HG03280 (cell line): ENCODE data around the gene WDR62.

Experiments
- ATAC-seq: cut with Tn5 transposase; IDR thresholded peaks from one replicate; pipeline ENCODE4 v1.9.1; 2021; ENCODE audit warnings: mild to moderate bottlenecking, moderate library complexity; ENCODE audit not compliant: unreplicated experiment

The WDR62 gene

GRCh38 chr19:36054733-36055686 lies at the start of gene WDR62:
Gene WDR62, plus strand, starts transcription at chr19:36054897. Its CDS starts 75 bp downstream, at chr19:36054972.
- peak; percentile 77 for ATAC-seq

DNA sequence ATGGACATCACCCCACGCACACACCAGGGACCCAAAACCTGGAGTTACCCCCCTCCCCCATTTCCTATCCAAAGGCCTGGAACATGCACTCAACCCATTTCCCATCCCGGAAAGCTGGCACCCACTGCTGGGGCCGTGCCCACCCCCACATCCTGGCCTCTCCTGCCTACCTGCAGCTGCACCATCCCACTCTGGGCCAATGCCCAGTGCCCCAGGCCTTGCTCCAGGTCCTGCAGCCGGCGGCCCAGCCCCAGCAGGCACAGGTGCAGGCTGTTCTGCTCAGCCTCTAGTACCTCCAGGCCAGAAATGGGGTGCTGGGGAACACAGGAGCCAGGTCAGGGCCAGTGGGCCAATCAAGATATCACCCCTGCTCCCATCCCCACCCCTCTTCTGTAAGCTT lies 47.7 kb upstream of the WDR62 start:
- no peak for ATAC-seq

- ATAC-seq, result no peak
Measured at GRCh38 chr19:36008336-36008978, 46.2 kb upstream of the WDR62 start, which contains the start of gene SYNE4. Gene SYNE4, minus strand, starts transcription at chr19:36008813. Its CDS starts 132 bp downstream, at chr19:36008681.

DNA sequence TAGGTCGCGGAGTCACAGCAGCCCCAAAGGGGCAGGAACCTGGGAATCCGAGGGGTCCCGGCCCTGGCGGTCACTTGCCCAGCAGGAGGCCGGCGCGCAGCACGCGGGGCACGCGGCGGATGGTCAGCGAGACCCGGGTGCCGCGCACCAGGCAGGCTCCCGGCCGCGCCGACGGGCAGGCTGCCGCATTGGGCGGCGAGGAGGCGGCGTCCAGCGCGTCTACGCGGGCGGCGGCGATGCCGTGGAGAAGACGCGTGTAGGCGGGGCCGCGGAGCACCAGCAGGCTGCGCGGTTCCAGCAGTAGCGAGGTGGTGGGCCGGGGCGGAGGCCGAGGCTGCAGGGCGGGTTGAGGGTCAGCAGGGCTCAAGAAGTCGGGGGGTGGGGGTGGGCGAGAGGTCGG lies 45.5 kb upstream of the WDR62 start:
- no peak for ATAC-seq

DNA sequence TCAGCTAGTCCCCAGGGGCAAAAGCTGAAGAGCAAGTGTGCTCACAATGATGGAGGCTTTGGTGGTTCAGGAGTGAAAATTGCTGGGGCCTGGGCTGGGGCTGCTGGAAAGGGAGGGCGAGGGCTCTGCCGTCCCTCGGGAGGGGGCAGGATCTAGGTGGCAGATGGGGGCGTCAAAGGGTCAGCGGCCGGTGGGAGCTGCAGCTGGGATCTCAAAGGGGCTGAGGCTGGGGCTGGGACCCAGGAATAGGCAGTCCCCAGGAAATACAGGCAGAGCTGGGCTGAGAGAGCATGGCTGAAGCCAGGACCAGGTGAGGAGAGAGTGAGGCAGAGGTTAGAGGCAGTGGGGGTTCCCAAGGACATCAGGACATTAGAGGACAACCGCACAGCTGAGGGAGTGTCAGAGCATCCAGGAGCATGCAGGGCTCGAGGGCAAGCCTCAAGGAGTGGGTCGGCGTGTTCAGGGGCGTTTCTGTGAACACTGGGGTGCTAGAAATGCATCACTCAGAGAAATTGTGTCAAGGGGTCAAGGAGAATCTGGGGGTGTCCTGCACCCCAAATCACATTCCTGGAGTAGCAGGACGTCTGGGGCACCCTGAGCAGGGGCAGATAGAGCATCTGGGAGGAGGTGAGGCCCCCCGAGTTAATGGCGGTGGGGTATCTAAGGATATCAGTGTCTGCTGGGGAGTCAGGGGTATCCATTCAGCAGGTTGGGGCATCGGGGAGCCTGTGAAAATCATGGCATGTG lies 44.9 kb upstream of the WDR62 start:
- no peak for ATAC-seq

- no peak for ATAC-seq
Measured at GRCh38 chr19:36010402-36010801, 44.3 kb upstream of the WDR62 start.

- ATAC-seq, result no peak
Measured at GRCh38 chr19:36013280-36014011, 41.3 kb upstream of the WDR62 start.

GRCh38 chr19:36014012-36014924 lies 40.4 kb upstream of the WDR62 start, which contains the start of gene ALKBH6:
Gene ALKBH6, minus strand, starts transcription at chr19:36014213. Its CDS starts 816 bp downstream, at chr19:36013397.
- ATAC-seq, result peak; percentile 97

- ATAC-seq, result no peak
Measured at GRCh38 chr19:36019061-36019670, 35.5 kb upstream of the WDR62 start.

DNA sequence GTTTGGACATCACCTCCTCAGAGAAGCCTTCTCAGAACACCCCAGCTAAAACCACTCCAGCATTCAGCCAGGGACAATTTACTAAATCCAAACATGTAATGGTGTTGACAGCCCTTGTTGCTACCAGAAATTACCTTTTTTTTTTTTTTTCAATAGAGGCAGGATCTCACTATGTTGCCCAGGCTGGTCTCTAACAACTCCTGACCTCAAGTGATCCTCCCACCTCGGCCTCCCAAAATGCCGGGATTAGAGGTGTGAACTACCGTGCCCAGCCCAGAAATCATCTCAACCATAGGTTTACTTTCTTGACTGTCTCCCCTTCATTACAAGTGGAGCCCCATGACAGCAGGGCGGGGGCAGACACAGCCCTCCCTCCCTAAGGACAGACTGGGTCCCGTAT lies 31.3 kb upstream of the WDR62 start:
- ATAC-seq, result no peak

GRCh38 chr19:36025541-36025940 lies 29.2 kb upstream of the WDR62 start:
- ATAC-seq, result no peak

- ATAC-seq, result no peak
Measured at GRCh38 chr19:36026091-36026876, 28.4 kb upstream of the WDR62 start.

- ATAC-seq, result no peak
Measured at GRCh38 chr19:36027696-36028095, 27.0 kb upstream of the WDR62 start.

DNA sequence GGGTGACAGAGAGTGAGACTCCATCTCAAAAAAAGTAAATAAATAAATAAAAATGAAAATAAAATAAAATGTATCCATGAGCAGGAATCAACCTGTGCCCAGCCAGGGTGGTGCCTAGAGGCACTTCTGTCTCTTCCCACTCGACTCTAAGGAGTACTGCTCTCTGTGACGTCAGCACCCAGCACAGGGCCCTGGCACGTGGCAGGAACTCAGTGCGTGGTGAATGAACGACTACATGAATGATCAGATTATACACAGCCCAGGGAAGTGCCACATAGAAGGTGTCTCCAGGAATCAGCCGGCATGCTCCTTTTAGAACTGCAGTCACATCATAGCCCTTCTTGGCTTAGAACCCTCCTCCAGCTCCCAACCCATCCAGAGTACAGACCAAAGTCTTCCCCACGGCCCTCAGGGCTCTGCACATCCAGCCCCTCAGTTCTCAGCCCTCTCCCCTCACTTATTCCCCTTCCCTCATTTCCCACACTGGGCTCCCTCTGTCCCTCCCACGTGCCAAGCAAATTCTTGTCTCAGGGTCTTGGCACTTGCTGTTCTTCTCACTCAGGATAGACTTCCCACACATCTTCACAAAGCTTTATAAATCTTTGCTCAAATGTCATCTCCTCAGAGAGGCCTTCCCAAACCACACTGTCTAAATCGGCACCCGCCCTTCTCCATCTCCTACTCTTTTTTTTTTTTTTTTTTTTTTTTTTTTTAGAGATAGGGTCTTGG lies 26.2 kb upstream of the WDR62 start:
- no peak for ATAC-seq

GRCh38 chr19:36030264-36031148 lies 24.2 kb upstream of the WDR62 start:
- no peak for ATAC-seq

GRCh38 chr19:36031308-36031707 lies 23.4 kb upstream of the WDR62 start:
- no peak for ATAC-seq
